Fibroblast of lung (primary cell): ENCODE measurements around the gene SOX3.

Source experiments
- EZH2 ChIP-seq: IDR thresholded peaks from 2 replicates; pipeline ENCODE4 v1.5.1; 2012; ENCODE audit warnings: low read length, control low read depth, mild to moderate bottlenecking; ENCODE audit errors: missing control alignments
- TF ChIP-seq, protein P1 (sequence below), 2 donors: IDR thresholded peaks in 1 of 2; conservative IDR thresholded peaks in 1 of 2; 1 replicate in 1 of 2; 2 replicates in 1 of 2; pipeline ENCODE4 v1.5.1; 2011 to 2012; ENCODE audit warnings: low read length in 2 of 2, control low read depth in 1 of 2, inconsistent platforms in 1 of 2, low read depth in 1 of 2, mild to moderate bottlenecking in 1 of 2

DNA sequence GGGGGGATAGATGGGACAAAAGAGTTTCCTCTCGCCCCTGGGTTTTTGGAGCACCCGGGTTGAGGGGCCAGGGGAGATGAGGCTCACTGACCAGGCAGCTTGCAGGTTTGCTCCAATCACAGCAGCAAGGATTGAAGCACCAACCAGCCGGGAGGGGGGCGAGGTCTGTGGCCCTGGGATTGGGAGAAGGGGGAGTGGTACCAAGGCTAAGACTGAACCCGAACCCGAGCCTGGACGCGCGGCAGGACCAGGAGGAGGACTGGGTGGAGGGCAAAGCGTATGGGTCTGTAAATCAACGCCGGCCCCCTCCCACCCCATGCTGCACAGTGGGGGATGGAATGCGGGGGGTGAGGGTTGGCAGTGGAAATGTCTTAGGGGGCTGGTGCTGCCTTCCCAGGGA, 3.5 kb downstream of the SOX3 start:
- TF ChIP-seq, protein P1, sequence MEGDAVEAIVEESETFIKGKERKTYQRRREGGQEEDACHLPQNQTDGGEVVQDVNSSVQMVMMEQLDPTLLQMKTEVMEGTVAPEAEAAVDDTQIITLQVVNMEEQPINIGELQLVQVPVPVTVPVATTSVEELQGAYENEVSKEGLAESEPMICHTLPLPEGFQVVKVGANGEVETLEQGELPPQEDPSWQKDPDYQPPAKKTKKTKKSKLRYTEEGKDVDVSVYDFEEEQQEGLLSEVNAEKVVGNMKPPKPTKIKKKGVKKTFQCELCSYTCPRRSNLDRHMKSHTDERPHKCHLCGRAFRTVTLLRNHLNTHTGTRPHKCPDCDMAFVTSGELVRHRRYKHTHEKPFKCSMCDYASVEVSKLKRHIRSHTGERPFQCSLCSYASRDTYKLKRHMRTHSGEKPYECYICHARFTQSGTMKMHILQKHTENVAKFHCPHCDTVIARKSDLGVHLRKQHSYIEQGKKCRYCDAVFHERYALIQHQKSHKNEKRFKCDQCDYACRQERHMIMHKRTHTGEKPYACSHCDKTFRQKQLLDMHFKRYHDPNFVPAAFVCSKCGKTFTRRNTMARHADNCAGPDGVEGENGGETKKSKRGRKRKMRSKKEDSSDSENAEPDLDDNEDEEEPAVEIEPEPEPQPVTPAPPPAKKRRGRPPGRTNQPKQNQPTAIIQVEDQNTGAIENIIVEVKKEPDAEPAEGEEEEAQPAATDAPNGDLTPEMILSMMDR (conservative IDR thresholded peaks at IDR 0.05 in 1 of 2, IDR thresholded peaks at IDR 0.05 in 1 of 2; ENCODE audit: low read depth in 1 of 2, low read length in 2 of 2) = no peak
- no peak for TF ChIP-seq EZH2
